Measurements from ENCODE around the gene MEST.
"Not testable (repeated sequence)": the region's sequence is repeated elsewhere in the genome, so short reads cannot be mapped to it uniquely, and the experiment has no call there.

The MEST gene

DNA sequence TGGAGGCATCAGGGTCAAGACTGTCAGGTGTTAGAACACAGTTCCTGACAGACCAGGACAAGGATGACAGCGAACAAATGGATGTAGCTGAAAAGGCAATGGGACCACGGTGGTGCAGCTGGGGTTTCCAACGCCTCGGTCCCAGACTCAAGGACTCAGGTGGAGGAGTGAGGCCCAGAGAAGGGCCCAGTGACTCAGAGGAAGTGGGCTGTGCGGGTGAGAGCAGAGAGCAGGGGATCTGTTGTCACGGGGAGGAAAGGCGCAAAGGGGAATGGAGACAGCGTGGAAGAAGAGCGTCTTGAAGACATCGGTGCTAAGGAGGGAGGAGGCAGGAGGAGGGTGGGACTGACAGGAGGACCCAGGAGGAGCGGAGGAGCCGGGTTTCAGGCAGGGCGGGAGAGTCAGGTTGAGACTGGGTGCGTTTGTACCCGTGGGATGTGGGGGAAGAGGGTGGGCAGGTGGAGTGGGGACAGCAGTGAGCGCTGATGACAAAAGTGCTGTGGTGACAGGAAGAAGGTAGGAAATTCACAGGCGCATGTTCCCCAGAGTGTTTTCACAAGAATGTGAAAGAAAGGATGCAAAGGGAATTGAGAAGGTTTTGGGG lies 36.0 kb downstream of the MEST start:
- DNase-seq: not testable (repeated sequence)

GRCh38 chr7:130529417-130529816 lies 37.5 kb downstream of the MEST start:
- no peak for DNase-seq

DNA sequence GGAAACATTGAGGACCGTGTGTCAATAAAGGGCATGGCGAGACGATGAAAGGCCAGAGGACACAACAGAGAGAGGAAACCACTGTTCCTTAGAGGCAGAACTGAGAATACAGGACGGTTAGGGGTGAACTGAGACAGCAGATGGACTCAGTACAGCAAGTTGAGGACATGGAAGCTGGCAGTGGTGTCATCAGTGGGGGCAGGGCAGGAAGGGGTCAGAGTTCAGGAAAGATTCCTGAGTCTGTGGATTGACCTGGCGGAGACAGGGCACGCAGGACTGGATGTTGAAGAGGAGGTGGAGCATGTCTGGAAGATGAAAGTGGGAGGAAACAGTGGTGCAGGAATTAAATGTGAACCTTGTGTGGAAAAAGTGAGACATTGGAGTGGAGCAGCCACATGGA lies 46.0 kb downstream of the MEST start:
- DNase-seq: not testable (repeated sequence)

- not testable (repeated sequence) for DNase-seq
Measured at GRCh38 chr7:130541287-130541686, 49.4 kb downstream of the MEST start.

GRCh38 chr7:130542297-130542696 lies 50.4 kb downstream of the MEST start:
- not testable (repeated sequence) for DNase-seq

GRCh38 chr7:130543487-130544010 lies 51.7 kb downstream of the MEST start:
- no peak for DNase-seq

DNA sequence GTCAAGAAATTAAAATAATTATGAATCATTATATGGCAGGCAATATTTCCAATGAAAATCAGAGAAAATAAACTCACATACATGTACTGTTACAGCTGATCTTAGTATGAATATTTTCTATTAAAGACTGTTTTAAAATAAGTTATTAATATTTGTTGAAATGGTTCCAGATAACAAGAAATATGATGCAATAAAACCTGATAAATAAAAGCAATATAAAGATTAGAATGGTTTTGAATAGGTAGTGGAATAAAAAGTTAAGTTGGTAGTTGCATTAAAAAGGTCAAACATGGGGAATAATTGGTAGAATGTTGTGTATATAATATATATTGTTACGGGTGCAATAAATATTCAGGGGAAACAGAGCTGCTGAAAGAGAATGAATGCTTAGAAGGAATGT lies 52.5 kb downstream of the MEST start:
- no peak for DNase-seq

DNA sequence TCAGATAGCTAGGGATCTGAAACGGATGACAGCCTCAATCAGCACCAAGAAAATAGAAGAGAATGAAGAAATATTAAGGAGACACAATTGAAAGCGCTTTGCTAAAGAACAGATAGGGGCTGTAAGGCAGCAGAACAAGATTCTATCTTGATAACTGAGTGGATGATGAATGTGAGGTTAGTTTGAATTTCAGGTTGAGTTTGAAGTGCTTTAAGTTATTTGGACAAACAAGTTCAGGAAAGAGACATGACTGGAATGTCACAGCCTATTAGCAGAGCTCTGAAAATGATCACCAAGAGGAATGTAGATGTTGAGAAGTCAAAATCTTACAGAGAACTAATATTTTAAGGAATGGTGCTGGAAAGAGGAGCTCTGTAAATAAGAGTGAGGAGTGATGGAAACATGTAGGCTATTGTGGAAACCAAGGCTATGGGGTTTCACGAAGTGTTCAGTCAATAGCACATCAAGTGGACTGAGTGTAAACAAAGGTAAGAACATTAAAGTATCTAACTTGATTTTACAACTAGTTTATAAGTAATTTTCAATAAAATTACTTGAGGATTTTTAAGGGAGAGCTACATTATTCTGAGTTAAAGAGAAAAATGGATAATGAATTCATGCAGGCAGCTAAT lies 61.6 kb downstream of the MEST start:
- DNase-seq: no peak

DNA sequence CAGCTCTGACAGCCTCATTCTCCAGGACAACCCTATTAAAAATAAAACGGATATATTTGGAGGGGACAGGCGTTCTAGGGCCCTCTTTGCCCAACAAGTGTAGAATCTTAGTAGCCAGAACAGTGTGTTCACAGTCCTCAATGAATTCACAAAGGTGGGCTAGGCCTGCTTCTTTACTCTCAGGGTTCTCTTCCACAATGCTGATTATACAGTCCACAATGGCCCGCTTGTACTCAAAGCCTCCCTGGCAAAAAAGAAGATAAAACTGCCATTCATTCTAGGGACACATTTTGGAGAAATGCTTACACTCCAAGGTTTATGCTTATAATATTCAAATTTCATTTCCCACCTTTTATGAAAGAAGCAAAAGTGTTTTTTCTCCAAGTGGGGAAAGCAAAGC lies 62.6 kb downstream of the MEST start:
- DNase-seq: no peak

Measured in activated naive CD4-positive, alpha-beta T cell (primary cell).